HG03196 (cell line): ENCODE data around the gene HDC.

Experiments used
- ATAC-seq: cut with Tn5 transposase; IDR thresholded peaks from one replicate; pipeline ENCODE4 v1.9.1; 2021; ENCODE audit not compliant: unreplicated experiment

Gene HDC

GRCh38 chr15:50256188-50257041 lies 9.1 kb downstream of the HDC start:
- ATAC-seq = no peak

- no peak for ATAC-seq
These were observed 13.0 kb downstream of the HDC start for GRCh38 chr15:50252556-50252955.

GRCh38 chr15:50251638-50252182 lies 13.8 kb downstream of the HDC start:
- ATAC-seq = no peak

- no peak for ATAC-seq
These were observed 14.6 kb downstream of the HDC start for GRCh38 chr15:50250760-50251394.

GRCh38 chr15:50249704-50250103 lies 15.8 kb downstream of the HDC start:
- no peak for ATAC-seq

GRCh38 chr15:50248994-50249582 lies 16.4 kb downstream of the HDC start:
- ATAC-seq = no peak

GRCh38 chr15:50247819-50248655 lies 17.5 kb downstream of the HDC start:
- ATAC-seq = peak; percentile 88

GRCh38 chr15:50246631-50247030 lies 18.9 kb downstream of the HDC start:
- ATAC-seq = no peak

GRCh38 chr15:50244959-50245624 lies 20.4 kb downstream of the HDC start:
- no peak for ATAC-seq

- ATAC-seq = no peak
These were observed 21.4 kb downstream of the HDC start for GRCh38 chr15:50244153-50244552.

- no peak for ATAC-seq
These were observed 23.7 kb downstream of the HDC start for GRCh38 chr15:50241684-50242450.

GRCh38 chr15:50238255-50238654 lies 27.3 kb downstream of the HDC start:
- no peak for ATAC-seq

GRCh38 chr15:50236433-50236832 lies 29.1 kb downstream of the HDC start:
- no peak for ATAC-seq

- no peak for ATAC-seq
These were observed 29.7 kb downstream of the HDC start for GRCh38 chr15:50235794-50236193.

GRCh38 chr15:50234764-50235163 lies 30.8 kb downstream of the HDC start:
- ATAC-seq = no peak

- no peak for ATAC-seq
These were observed 32.3 kb downstream of the HDC start for GRCh38 chr15:50233192-50233736.

GRCh38 chr15:50232791-50233190 lies 32.7 kb downstream of the HDC start:
- no peak for ATAC-seq

- ATAC-seq = no peak
These were observed 33.8 kb downstream of the HDC start for GRCh38 chr15:50231761-50232160.

- no peak for ATAC-seq
These were observed 36.2 kb downstream of the HDC start for GRCh38 chr15:50229336-50229735.
